ENCODE measurements around the gene ABTB2. TPM values are rescaled to one million over a fixed set of nuclear protein-coding genes. Genes with fewer than 3 reads are reported as not detected.

The ABTB2 gene
- total RNA-seq, 6 donors from 2014 or later, result 1.4 to 6.8 (median 4.7) TPM

- Histone ChIP-seq H3K9me3 (no peaks in the 10 kb centered on the region), H3K36me3 (no peaks in the 10 kb centered on the region), H3K4me3 (no peak overlapping the region), H3K27ac (no peak overlapping the region), H3K27me3 (no peaks in the 10 kb centered on the region), H3K4me1 (peaks cover 0 to 10% (median 5%) of the 10 kb centered on the region in 4 donors)
- ATAC-seq (ENCODE audit: low FRiP score in 2 of 2) (no peak), DNase-seq (no peak)
- WGBS, 2 donors, result 93 to 97% methylated on average over 2 to 5 of the region's 5 CpGs
- no peak for TF ChIP-seq POLR2AphosphoS5 (IDR thresholded peaks at IDR 0.05)
- no peak for TF ChIP-seq EP300 (IDR thresholded peaks at IDR 0.05)
- no peak for TF ChIP-seq POLR2A (IDR thresholded peaks at IDR 0.05)
- TF ChIP-seq, protein P1, sequence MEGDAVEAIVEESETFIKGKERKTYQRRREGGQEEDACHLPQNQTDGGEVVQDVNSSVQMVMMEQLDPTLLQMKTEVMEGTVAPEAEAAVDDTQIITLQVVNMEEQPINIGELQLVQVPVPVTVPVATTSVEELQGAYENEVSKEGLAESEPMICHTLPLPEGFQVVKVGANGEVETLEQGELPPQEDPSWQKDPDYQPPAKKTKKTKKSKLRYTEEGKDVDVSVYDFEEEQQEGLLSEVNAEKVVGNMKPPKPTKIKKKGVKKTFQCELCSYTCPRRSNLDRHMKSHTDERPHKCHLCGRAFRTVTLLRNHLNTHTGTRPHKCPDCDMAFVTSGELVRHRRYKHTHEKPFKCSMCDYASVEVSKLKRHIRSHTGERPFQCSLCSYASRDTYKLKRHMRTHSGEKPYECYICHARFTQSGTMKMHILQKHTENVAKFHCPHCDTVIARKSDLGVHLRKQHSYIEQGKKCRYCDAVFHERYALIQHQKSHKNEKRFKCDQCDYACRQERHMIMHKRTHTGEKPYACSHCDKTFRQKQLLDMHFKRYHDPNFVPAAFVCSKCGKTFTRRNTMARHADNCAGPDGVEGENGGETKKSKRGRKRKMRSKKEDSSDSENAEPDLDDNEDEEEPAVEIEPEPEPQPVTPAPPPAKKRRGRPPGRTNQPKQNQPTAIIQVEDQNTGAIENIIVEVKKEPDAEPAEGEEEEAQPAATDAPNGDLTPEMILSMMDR (IDR thresholded peaks at IDR 0.05), result no peak
Measured at GRCh38 chr11:34273099-34273498, 84.7 kb downstream of the ABTB2 start.

DNA sequence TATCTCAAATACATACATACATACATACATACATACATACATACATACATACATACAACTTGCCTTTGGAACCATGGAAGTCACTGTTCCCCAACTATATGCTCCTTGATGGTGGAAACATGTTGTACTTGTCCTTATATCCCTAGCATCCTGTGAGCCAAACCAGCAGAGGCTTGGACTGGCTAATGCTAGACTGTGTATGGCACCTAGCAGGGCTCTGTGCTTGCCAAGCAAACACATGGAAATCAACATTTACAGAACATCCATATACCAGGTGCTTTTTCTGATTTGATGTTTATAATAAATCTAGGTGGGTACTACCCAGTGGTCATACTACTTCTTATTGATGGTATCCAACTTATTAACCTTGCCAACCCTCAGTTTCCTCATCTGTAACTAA is 86.1 kb downstream of the ABTB2 start:
- H3K4me3 ChIP-seq, result no peak overlapping the region
- H3K27ac ChIP-seq, result no peak overlapping the region
- no peaks in the 10 kb centered on the region for H3K36me3 ChIP-seq
- DNase-seq, result no peak
- TF ChIP-seq POLR2A (IDR thresholded peaks at IDR 0.05), result no peak
- TF ChIP-seq, protein P1 (IDR thresholded peaks at IDR 0.05), result no peak
- TF ChIP-seq EP300 (IDR thresholded peaks at IDR 0.05), result no peak
- TF ChIP-seq POLR2AphosphoS5 (IDR thresholded peaks at IDR 0.05), result no peak
- no peaks in the 10 kb centered on the region for H3K9me3 ChIP-seq
- peaks cover 0 to 10% (median 5%) of the 10 kb centered on the region in 4 donors for H3K4me1 ChIP-seq
- ATAC-seq (ENCODE audit: low FRiP score in 2 of 2), result no peak
- H3K27me3 ChIP-seq, result no peaks in the 10 kb centered on the region

GRCh38 chr11:34270711-34271110 is 87.1 kb downstream of the ABTB2 start:
- no peak for TF ChIP-seq EP300 (IDR thresholded peaks at IDR 0.05)
- TF ChIP-seq, protein P1 (IDR thresholded peaks at IDR 0.05), result no peak
- no peak for TF ChIP-seq POLR2AphosphoS5 (IDR thresholded peaks at IDR 0.05)
- TF ChIP-seq POLR2A (IDR thresholded peaks at IDR 0.05), result no peak
- DNase-seq (no peak), ATAC-seq (ENCODE audit: low FRiP score in 2 of 2) (no peak)
- H3K4me1 ChIP-seq, result peaks cover 0 to 13% (median 7%) of the 10 kb centered on the region in 4 donors
- no peaks in the 10 kb centered on the region for H3K36me3 ChIP-seq
- 84 to 89% methylated on average over 5 of the region's 5 CpGs for WGBS, 2 donors
- no peaks in the 10 kb centered on the region for H3K27me3 ChIP-seq
- no peak overlapping the region for H3K27ac ChIP-seq
- no peak overlapping the region for H3K4me3 ChIP-seq
- no peaks in the 10 kb centered on the region for H3K9me3 ChIP-seq

GRCh38 chr11:34269694-34270245 is 88.0 kb downstream of the ABTB2 start:
- TF ChIP-seq EP300 (IDR thresholded peaks at IDR 0.05), result no peak
- TF ChIP-seq, protein P1 (IDR thresholded peaks at IDR 0.05), result no peak
- no peak for TF ChIP-seq POLR2A (IDR thresholded peaks at IDR 0.05)
- TF ChIP-seq POLR2AphosphoS5 (IDR thresholded peaks at IDR 0.05), result no peak
- no peaks in the 10 kb centered on the region for H3K9me3 ChIP-seq
- ATAC-seq (ENCODE audit: low FRiP score in 2 of 2), result no peak
- no peaks in the 10 kb centered on the region for H3K36me3 ChIP-seq
- no peak for DNase-seq
- no peak overlapping the region for H3K4me3 ChIP-seq
- 81 to 86% methylated on average over 7 of the region's 7 CpGs for WGBS, 2 donors
- H3K4me1 ChIP-seq, result peaks cover 0 to 7% (median 2%) of the 10 kb centered on the region in 4 donors
- H3K27me3 ChIP-seq, result no peaks in the 10 kb centered on the region
- H3K27ac ChIP-seq, result no peak overlapping the region

GRCh38 chr11:34268906-34269430 is 88.8 kb downstream of the ABTB2 start:
- Histone ChIP-seq H3K9me3 (no peaks in the 10 kb centered on the region), H3K36me3 (no peaks in the 10 kb centered on the region), H3K4me1 (peaks cover 0 to 7% (median 0%) of the 10 kb centered on the region in 4 donors), H3K27me3 (no peaks in the 10 kb centered on the region), H3K4me3 (no peak overlapping the region), H3K27ac (no peak overlapping the region)
- DNase-seq (no peak), ATAC-seq (ENCODE audit: low FRiP score in 2 of 2) (peak in 1 of 2 donors; percentile 35)
- TF ChIP-seq, protein P1 (IDR thresholded peaks at IDR 0.05), result no peak
- TF ChIP-seq POLR2AphosphoS5 (IDR thresholded peaks at IDR 0.05), result no peak
- TF ChIP-seq POLR2A (IDR thresholded peaks at IDR 0.05), result no peak
- TF ChIP-seq EP300 (IDR thresholded peaks at IDR 0.05), result no peak
- 53 to 62% methylated on average over 6 of the region's 6 CpGs for WGBS, 2 donors

Data from upper lobe of left lung (tissue), 6 donors.